IPS-18c (cell line): ENCODE measurements around the gene IL1R1.

Experiments used
- H3K4me3 ChIP-seq: 2 replicates; pipeline ENCODE4 v1.7.0; 2013; ENCODE audit warnings: low read depth, mild to moderate bottlenecking, low read length, moderate library complexity; ENCODE audit not compliant: insufficient read depth
- H3K9me3 ChIP-seq: one replicate; pipeline ENCODE4 v1.6.1; 2013; ENCODE audit warnings: mild to moderate bottlenecking, low read length, moderate library complexity; ENCODE audit not compliant: control insufficient read depth, insufficient read depth

Gene IL1R1

DNA sequence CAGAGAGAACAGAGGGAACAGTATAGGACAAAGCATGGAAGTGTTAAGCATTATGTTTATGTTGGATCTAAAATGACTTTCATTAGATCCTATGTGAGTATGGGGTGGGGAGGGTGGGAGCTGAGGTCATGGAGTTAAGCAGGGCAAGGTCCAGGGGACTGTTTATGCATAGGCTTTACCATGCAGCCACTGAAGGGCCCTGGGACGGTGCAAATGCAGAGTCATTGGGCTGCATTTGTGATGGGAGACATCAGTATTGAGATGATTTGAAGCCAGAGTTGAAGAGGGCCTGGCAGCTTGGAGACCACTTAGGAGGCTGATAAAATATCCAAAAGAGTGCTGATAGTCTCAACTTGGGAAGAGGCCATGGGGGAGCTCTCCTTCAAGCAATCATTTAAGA lies 66.9 kb downstream of the IL1R1 start:
- peaks cover 3% of the 10 kb centered on the region for H3K9me3 ChIP-seq

GRCh38 chr2:102217032-102217431 lies 74.5 kb downstream of the IL1R1 start:
- no peak overlapping the region for H3K4me3 ChIP-seq
- H3K9me3 ChIP-seq, result no peaks in the 10 kb centered on the region

More for the DNA sequence above, 66.9 kb downstream of the IL1R1 start:
- H3K4me3 ChIP-seq, result no peak overlapping the region

DNA sequence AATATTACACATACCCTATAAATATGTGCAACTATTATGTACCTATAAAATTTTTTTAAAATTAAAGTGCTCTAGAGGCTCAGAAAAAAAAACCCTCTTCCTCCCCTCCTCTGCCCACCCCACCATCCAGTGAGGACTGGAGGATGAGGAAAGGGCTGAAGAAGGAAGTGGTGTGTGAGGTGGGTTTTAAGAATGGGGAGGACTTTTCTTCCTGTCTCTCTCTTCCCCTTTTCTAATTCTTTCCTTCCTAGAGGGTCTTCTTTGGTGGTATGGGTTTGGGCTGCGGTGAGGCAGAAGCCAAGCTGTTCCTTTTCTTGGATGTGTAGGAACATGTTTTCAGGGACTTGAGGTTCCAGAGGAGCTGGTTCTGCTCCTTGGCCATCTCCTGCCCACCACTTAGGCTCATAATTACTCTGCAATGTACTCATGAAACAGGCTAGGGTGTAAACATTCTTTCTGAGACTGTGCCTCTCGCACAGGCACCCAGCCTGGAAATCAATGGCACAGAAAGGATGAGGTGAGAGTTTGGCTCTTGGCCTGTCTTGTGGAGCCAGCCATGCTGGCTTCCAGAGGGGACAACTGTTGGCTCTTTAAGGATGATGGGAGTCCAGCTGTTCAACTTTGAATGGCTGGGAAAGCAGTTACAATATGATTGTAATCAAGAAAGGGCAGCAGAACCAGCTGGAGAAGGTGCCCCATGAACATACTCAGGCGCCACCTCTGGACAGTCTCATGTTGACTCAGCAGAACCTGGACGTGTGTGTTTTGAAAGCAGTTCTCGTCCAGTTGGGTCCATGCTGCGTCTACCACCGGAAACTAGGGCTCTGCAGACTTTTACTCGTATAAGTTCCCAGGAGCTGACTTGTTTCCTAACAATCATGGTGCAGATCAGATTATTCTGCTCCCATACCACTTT lies 82.5 kb downstream of the IL1R1 start:
- Histone ChIP-seq H3K9me3 (no peaks in the 10 kb centered on the region), H3K4me3 (no peak overlapping the region)

DNA sequence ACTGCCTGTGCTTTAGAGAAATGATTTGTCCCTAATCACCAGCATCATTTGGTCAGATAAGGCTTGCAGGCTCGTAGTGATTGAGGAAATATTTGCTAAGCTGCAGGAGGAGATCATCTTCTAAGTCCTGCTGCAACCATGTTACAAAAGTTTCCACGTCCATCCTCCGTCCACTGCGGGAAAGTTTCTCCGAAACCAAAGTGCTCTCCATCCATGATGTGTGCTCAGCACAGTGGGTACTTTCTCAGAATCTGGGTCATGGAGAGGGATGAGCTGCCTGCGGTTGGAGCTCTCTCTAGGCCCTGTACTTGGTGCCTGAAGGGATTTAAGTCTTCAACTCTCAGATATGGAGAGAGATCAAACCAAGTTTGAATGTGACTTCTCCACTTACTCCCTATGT lies 83.6 kb downstream of the IL1R1 start:
- H3K4me3 ChIP-seq, result no peak overlapping the region
- no peaks in the 10 kb centered on the region for H3K9me3 ChIP-seq

- no peaks in the 10 kb centered on the region for H3K9me3 ChIP-seq
- H3K4me3 ChIP-seq, result no peak overlapping the region
Observed at GRCh38 chr2:102226612-102227391, 84.3 kb downstream of the IL1R1 start.

DNA sequence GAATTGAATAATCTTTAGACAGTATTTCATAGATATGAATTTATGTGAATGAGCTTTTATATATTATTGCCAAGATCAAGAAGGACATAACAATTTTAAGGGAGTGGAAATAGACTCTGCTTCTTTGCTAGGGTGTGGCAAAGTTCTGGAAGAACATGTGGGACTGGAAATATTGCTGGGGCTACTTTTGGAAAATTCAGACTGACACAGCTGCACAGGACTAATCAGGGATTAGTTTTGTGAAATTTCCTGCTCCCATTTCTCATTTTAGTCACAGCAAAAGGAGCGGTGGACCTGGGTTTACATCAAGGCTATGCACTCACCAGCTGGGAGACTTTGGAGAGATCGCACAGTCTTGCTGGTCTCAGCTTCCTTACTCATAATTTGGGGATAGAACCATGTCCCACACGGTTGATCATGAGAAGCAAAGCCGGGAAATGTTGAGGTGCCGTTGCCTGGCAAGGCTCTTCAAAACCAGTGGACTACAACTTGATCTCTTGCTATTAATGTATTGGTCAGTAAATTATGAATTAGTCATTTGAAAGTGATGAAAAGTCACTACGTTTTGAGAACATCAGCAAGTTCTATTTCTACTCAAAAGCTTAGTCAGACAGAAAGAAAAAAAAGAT lies 86.7 kb downstream of the IL1R1 start:
- Histone ChIP-seq H3K9me3 (no peaks in the 10 kb centered on the region), H3K4me3 (no peak overlapping the region)
